ENCODE measurements around the gene BRIP1.

BRIP1 gene

DNA sequence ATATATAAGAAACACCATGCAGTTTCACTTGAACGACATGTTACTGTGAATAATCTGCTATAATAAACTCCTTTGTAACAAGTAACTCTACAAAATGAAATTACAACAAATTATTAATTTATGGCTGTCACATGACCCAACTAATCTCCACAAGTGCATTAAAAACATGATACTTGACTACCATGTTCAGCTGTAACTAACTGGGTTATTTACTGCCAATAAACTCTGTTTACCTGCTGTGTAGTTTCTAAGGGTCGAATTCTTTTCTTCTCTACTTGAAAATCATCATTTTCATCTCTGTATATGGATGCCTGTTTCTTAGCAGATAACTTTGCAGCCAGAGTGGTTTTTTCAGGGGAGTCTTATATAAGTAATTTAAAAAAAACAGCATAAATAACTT is 14.4 kb downstream of the BRIP1 start:
- Mint-ChIP-seq H3K4me3 (no peak overlapping the region), H3K36me3 (ENCODE audit: low read depth) (no peaks in the 10 kb centered on the region), H3K27ac (no peak overlapping the region), H3K4me1 (ENCODE audit: low read depth) (peaks cover 4% of the 10 kb centered on the region), H3K9me3 (no peaks in the 10 kb centered on the region), H3K27me3 (no peaks in the 10 kb centered on the region)
- intact Hi-C loops (cut with micrococcal nuclease), result no loop called here

DNA sequence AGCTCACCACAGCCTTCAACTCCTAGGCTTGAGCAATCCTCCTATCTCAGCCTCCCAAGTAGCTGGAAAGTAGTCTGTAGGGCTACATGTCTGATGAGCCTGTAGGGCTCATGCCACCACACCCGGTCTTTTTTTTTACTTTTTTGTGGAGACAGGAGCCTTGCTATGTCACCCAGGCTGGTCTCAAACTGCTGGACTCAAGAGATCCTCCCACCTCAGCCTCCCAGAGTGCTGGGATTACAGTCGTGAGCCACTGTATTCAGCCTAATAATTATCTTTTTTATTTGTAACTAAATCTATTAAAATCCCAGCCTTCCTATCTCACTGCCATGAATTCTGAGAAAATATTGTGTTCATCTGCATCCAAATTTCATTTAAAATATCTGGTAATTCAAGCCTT is 15.1 kb downstream of the BRIP1 start:
- Mint-ChIP-seq H3K27me3 (no peaks in the 10 kb centered on the region), H3K9me3 (no peaks in the 10 kb centered on the region), H3K4me1 (ENCODE audit: low read depth) (peaks cover 4% of the 10 kb centered on the region), H3K36me3 (ENCODE audit: low read depth) (no peaks in the 10 kb centered on the region), H3K27ac (no peak overlapping the region), H3K4me3 (no peak overlapping the region)
- intact Hi-C loops (cut with micrococcal nuclease), result no loop called here

DNA sequence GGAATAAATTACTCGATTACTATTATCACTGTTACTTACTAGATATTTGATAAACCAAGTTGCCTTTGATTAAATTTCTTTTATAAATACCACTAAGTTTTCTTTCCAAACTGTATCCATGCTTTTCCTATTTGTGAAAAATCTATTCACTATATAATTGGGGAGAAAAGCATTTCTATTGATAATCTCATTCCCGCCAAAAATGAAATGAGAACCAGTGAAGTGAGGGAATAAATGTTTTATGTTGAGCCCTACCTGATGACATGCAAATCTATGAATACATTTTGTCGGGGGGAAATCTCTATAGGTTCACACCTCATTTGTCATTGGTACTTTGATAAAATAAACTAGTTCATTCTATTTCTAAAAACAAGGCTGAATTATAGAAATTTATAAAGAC is 15.7 kb downstream of the BRIP1 start:
- intact Hi-C loops (cut with micrococcal nuclease), result no loop called here
- Mint-ChIP-seq H3K9me3 (no peaks in the 10 kb centered on the region), H3K27ac (no peak overlapping the region), H3K36me3 (ENCODE audit: low read depth) (no peaks in the 10 kb centered on the region), H3K27me3 (no peaks in the 10 kb centered on the region), H3K4me1 (ENCODE audit: low read depth) (peaks cover 4% of the 10 kb centered on the region), H3K4me3 (no peak overlapping the region)

GRCh38 chr17:61846761-61847375 is 16.5 kb downstream of the BRIP1 start:
- Mint-ChIP-seq H3K4me3 (no peak overlapping the region), H3K4me1 (ENCODE audit: low read depth) (peaks cover 4% of the 10 kb centered on the region), H3K27ac (peak overlapping the region; percentile 22), H3K9me3 (no peaks in the 10 kb centered on the region), H3K36me3 (ENCODE audit: low read depth) (no peaks in the 10 kb centered on the region), H3K27me3 (no peaks in the 10 kb centered on the region)
- intact Hi-C loops (cut with micrococcal nuclease), result no loop called here

DNA sequence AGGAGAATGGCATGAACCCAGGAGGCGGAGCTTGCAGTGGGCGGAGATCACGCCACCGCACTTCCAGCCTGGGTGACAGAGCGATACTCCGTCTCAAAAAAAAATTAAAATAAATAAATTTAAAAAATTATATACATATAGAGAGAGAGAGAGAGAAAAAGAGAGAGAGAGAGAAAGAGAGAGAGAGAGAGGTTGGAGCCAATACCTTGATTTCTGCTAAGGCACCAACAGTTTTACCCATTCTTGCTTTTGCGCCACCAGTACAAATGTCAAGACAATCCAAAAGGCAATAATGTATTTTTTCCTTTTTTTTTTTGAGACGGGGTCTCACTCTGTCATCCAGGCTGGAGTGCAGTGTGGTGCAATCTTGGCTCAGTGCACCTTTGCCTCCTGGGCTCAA is 17.2 kb downstream of the BRIP1 start:
- intact Hi-C loops (cut with micrococcal nuclease), result no loop called here
- no peak overlapping the region for H3K4me3 Mint-ChIP-seq
- H3K27ac Mint-ChIP-seq, result no peak overlapping the region
- no peaks in the 10 kb centered on the region for H3K27me3 Mint-ChIP-seq
- H3K9me3 Mint-ChIP-seq, result no peaks in the 10 kb centered on the region
- no peaks in the 10 kb centered on the region for H3K36me3 Mint-ChIP-seq (ENCODE audit: low read depth)
- peaks cover 4% of the 10 kb centered on the region for H3K4me1 Mint-ChIP-seq (ENCODE audit: low read depth)

GRCh38 chr17:61843435-61843834 is 19.9 kb downstream of the BRIP1 start:
- intact Hi-C loops (cut with micrococcal nuclease), result no loop called here
- no peaks in the 10 kb centered on the region for H3K9me3 Mint-ChIP-seq
- H3K27me3 Mint-ChIP-seq, result no peaks in the 10 kb centered on the region
- no peaks in the 10 kb centered on the region for H3K36me3 Mint-ChIP-seq (ENCODE audit: low read depth)
- H3K27ac Mint-ChIP-seq, result no peak overlapping the region
- no peaks in the 10 kb centered on the region for H3K4me1 Mint-ChIP-seq (ENCODE audit: low read depth)
- no peak overlapping the region for H3K4me3 Mint-ChIP-seq

DNA sequence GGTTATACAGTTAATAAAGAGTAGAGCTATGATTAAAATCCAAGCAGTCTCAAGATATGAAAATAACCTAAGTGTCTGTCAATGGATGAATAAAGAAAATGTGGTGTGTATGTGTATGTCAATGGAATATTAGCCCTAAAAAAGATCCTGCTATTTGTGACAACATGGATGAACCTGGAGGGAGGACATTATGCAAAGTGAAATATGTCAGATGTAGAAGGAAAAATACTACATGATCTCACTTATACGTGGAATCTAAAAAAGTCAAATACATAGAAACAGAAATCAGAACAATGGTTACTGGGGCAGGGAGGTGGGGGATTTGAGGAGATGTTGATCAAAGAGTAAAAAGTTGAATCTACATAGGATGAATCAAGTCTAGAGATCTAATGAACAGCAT is 20.4 kb downstream of the BRIP1 start:
- Mint-ChIP-seq H3K36me3 (ENCODE audit: low read depth) (no peaks in the 10 kb centered on the region), H3K4me1 (ENCODE audit: low read depth) (no peaks in the 10 kb centered on the region), H3K4me3 (no peak overlapping the region), H3K27ac (no peak overlapping the region), H3K27me3 (no peaks in the 10 kb centered on the region), H3K9me3 (no peaks in the 10 kb centered on the region)
- intact Hi-C loops (cut with micrococcal nuclease), result no loop called here

DNA sequence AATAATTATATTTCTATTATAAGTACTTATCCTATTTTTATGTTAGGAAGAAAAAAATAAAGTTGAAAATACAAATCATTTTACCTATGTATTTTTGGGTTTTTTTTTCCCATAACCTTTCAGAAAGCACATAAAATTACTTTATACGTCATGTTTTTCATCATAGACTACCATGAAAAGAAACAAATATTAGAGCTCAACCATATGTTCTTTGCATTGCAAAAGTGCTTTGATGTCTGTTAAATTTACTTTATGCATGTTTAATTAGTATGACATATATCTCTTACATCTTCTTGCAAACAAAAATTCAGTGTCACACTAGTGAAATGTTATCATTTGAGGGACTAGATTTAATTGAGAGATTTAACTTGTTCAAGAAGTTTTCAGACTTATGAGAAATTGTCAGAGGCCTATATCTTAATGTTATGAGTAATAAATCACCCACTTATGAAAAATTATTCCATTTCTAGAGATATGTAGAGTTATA is 24.0 kb downstream of the BRIP1 start:
- no peak overlapping the region for H3K4me3 Mint-ChIP-seq
- H3K9me3 Mint-ChIP-seq, result no peaks in the 10 kb centered on the region
- H3K36me3 Mint-ChIP-seq (ENCODE audit: low read depth), result no peaks in the 10 kb centered on the region
- intact Hi-C loops (cut with micrococcal nuclease), result no loop called here
- H3K4me1 Mint-ChIP-seq (ENCODE audit: low read depth), result no peaks in the 10 kb centered on the region
- no peak overlapping the region for H3K27ac Mint-ChIP-seq
- no peaks in the 10 kb centered on the region for H3K27me3 Mint-ChIP-seq

- Mint-ChIP-seq H3K4me1 (ENCODE audit: low read depth) (no peaks in the 10 kb centered on the region), H3K9me3 (no peaks in the 10 kb centered on the region), H3K27ac (no peak overlapping the region), H3K36me3 (ENCODE audit: low read depth) (no peaks in the 10 kb centered on the region), H3K27me3 (no peaks in the 10 kb centered on the region), H3K4me3 (no peak overlapping the region)
- intact Hi-C loops (cut with micrococcal nuclease), result loop anchor here (1.0 to 2.0 kb wide), 3 partner anchors 201 to 425 kb away; no protein-coding TSS in a partner anchor
Measured at GRCh38 chr17:61837175-61838051, 25.9 kb downstream of the BRIP1 start.

DNA sequence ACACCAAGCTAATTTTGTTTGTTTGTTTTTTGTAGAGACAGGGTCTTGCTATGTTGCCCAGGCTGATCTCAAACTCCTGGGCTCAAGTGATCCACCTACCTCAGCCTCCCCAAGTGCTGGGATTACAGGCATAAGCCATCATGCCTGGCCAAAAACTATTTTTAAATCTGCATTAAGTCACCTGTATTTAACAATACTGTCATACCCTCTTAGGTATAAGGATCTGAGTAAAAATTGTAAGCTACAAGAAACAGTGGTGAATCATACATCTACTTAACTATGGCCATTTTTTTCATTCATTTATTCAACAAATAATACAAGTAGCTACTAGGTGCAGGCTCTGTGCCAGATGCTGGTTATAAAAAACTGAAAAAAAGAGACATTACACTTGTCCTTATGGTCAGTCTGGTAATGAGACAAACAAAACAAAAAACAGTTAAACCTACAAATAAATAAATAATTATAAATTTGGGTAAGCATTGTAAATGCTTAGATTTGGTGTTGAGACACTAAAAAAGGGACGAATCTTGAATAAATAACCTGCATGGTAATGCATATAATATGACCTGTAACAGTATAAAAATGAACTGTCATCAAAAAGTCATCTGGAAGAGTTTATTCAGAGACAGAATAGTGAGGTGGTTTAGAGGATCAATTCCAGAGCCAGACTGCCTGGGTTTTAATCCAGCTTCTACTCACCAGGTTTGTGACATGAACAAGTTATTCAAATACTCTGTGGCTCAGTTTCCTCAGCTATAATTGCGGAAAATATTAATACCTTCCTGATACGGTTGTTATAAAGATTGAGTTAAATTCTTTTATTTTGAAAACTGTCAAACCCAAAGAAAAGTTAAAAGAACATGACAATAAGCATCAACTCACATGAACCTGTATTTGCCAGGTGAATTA is 26.8 kb downstream of the BRIP1 start:
- Mint-ChIP-seq H3K9me3 (no peaks in the 10 kb centered on the region), H3K4me3 (no peak overlapping the region), H3K4me1 (ENCODE audit: low read depth) (no peaks in the 10 kb centered on the region), H3K27me3 (no peaks in the 10 kb centered on the region), H3K27ac (no peak overlapping the region), H3K36me3 (ENCODE audit: low read depth) (no peaks in the 10 kb centered on the region)
- intact Hi-C loops (cut with micrococcal nuclease), result loop anchor here (1.0 to 2.0 kb wide), 3 partner anchors 200 to 424 kb away; no protein-coding TSS in a partner anchor

DNA sequence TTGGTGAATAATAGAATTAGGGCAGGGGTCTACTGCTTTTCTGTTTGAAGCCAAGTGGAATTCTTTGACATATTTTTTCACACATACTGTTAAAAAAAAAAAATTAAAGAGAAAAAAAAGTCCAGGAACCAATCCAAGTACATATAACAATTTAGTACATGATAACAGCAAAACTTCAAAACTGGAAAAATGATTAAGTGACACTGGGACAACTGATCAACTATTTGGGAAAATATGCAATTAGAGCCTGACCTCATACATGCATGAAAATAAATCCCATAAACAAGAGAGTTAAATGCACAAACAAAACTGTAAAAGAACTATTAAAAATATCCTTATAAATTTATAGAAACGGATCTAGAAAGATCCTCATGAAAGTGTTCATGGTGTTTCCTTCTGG is 27.7 kb downstream of the BRIP1 start:
- intact Hi-C loops (cut with micrococcal nuclease), result loop anchor here (2.0 kb wide), 1 partner anchor 273 kb away; no protein-coding TSS in a partner anchor
- Mint-ChIP-seq H3K27me3 (no peaks in the 10 kb centered on the region), H3K4me3 (no peak overlapping the region), H3K4me1 (ENCODE audit: low read depth) (no peaks in the 10 kb centered on the region), H3K36me3 (ENCODE audit: low read depth) (no peaks in the 10 kb centered on the region), H3K27ac (no peak overlapping the region), H3K9me3 (no peaks in the 10 kb centered on the region)

DNA sequence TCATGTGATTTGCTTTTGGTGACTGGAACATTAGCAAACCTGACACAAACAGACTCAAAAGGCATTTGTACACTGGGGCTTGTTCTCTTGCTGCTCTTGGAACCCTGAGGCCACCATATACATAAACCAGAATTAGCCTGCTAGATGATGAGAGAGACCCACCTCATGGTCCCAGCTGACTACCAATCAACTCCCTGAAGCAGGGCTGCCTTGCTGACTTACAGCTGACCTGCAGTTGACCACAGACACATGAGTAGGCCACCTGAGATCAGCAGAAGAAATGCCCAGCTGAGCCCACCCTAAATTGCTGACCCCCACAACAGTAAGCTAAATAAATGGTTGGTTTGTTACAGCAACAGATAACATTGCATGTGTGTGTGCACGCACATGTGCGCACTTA is 28.7 kb downstream of the BRIP1 start:
- Mint-ChIP-seq H3K36me3 (ENCODE audit: low read depth) (no peaks in the 10 kb centered on the region), H3K4me3 (no peak overlapping the region), H3K4me1 (ENCODE audit: low read depth) (no peaks in the 10 kb centered on the region), H3K27me3 (no peaks in the 10 kb centered on the region), H3K27ac (no peak overlapping the region), H3K9me3 (no peaks in the 10 kb centered on the region)
- intact Hi-C loops (cut with micrococcal nuclease), result no loop called here

- intact Hi-C loops (cut with micrococcal nuclease), result no loop called here
- Mint-ChIP-seq H3K4me3 (no peak overlapping the region), H3K36me3 (ENCODE audit: low read depth) (no peaks in the 10 kb centered on the region), H3K9me3 (no peaks in the 10 kb centered on the region), H3K4me1 (ENCODE audit: low read depth) (no peaks in the 10 kb centered on the region), H3K27me3 (no peaks in the 10 kb centered on the region), H3K27ac (no peak overlapping the region)
Measured at GRCh38 chr17:61833536-61834193, 29.7 kb downstream of the BRIP1 start.
